ENCODE measurements around the gene ZNF598. TPM values are rescaled to one million over a fixed set of nuclear protein-coding genes. Genes with fewer than 3 reads are reported as not detected.

The ZNF598 gene
- total and polyA plus RNA-seq, 2 of the 13 experiments (the other 11 are each of a cell fraction or from before 2014, with no cell fraction given) = 13.5 to 14.2 TPM

DNA sequence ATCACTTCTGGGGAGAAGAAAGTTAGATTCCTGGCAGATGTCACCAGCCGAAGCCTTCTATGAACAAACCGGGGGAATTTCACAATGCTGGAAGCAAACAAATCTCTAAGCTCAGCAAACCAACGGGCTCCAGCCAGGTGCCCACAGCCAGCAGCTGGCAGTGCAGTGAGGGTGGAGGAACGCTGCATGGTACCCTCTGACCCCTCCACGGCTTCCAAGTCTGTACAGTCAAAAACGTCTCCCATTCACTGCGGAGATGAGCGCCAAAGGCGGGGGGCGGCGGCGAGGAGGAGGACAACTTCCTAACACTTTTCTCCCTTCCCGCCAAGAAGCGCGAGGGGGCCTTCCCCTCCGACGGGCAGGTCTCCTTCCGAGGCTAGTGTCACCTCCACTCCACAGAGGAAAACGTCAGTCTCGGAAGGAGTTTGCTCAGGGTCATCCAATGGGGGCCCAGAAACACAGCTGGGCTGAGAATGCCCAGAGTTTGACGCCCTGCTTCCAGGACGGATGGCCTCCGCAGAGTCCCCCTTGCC lies 924 bp downstream of the ZNF598 start (continued):
- peak; percentile 66 for TF ChIP-seq HIC2 (CRISPR knock-in tag; IDR thresholded peaks at IDR 0.05; ENCODE audit: low read depth)
- TF ChIP-seq CEBPB (IDR thresholded peaks at IDR 0.05; ENCODE audit: borderline replicate concordance, low read depth, low read length) = peak; percentile 83
- peak; percentile 80 for TF ChIP-seq BCL6 (CRISPR knock-in tag; IDR thresholded peaks at IDR 0.05)
- 0 out of 2 replicates have a peak, but pooled peaks have one; percentile 14 for TF ChIP-seq HDAC2 (CRISPR knock-in tag; IDR thresholded peaks at IDR 0.05)
- 0 out of 2 replicates have a peak, but pooled peaks have one; percentile 20 for TF ChIP-seq HNF1B (CRISPR knock-in tag; IDR thresholded peaks at IDR 0.05)
- TF ChIP-seq MLLT10 (CRISPR knock-in tag; IDR thresholded peaks at IDR 0.05) = 0 out of 2 replicates have a peak, but pooled peaks have one; percentile 31
- TF ChIP-seq TFDP2 (CRISPR knock-in tag; IDR thresholded peaks at IDR 0.05) = peak; percentile 26; the same call in 1 of the 2 replicates
- TF ChIP-seq, protein P1, sequence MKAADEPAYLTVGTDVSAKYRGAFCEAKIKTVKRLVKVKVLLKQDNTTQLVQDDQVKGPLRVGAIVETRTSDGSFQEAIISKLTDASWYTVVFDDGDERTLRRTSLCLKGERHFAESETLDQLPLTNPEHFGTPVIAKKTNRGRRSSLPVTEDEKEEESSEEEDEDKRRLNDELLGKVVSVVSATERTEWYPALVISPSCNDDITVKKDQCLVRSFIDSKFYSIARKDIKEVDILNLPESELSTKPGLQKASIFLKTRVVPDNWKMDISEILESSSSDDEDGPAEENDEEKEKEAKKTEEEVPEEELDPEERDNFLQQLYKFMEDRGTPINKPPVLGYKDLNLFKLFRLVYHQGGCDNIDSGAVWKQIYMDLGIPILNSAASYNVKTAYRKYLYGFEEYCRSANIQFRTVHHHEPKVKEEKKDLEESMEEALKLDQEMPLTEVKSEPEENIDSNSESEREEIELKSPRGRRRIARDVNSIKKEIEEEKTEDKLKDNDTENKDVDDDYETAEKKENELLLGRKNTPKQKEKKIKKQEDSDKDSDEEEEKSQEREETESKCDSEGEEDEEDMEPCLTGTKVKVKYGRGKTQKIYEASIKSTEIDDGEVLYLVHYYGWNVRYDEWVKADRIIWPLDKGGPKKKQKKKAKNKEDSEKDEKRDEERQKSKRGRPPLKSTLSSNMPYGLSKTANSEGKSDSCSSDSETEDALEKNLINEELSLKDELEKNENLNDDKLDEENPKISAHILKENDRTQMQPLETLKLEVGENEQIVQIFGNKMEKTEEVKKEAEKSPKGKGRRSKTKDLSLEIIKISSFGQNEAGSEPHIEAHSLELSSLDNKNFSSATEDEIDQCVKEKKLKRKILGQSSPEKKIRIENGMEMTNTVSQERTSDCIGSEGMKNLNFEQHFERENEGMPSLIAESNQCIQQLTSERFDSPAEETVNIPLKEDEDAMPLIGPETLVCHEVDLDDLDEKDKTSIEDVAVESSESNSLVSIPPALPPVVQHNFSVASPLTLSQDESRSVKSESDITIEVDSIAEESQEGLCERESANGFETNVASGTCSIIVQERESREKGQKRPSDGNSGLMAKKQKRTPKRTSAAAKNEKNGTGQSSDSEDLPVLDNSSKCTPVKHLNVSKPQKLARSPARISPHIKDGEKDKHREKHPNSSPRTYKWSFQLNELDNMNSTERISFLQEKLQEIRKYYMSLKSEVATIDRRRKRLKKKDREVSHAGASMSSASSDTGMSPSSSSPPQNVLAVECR (CRISPR knock-in tag; IDR thresholded peaks at IDR 0.05; ENCODE audit: borderline replicate concordance) = peak; percentile 58; the same call in 1 of the 2 replicates
- TF ChIP-seq RAD21 (CRISPR knock-in tag; IDR thresholded peaks at IDR 0.05) = peak; percentile 21
- no peak for TF ChIP-seq ZNF570 (CRISPR knock-in tag; IDR thresholded peaks at IDR 0.05; ENCODE audit: borderline replicate concordance)
- TF ChIP-seq CEBPG (CRISPR knock-in tag; IDR thresholded peaks at IDR 0.05) = peak; percentile 44
- TF ChIP-seq TFDP1 (CRISPR knock-in tag; IDR thresholded peaks at IDR 0.05; ENCODE audit: borderline replicate concordance) = peak; percentile 69
- TF ChIP-seq RNF2 (conservative IDR thresholded peaks at IDR 0.05; ENCODE audit: low read depth) = 0 out of 2 replicates have a peak, but pooled peaks have one; percentile 38
- no peak for TF ChIP-seq THAP9 (CRISPR knock-in tag; IDR thresholded peaks at IDR 0.05; ENCODE audit: borderline replicate concordance)

All from HepG2 (cell line).